HG03196 (cell line): ENCODE data around the gene PHEX.

Experiments used
- ATAC-seq: cut with Tn5 transposase; IDR thresholded peaks from one replicate; pipeline ENCODE4 v1.9.1; 2021; ENCODE audit not compliant: unreplicated experiment

Gene PHEX

DNA sequence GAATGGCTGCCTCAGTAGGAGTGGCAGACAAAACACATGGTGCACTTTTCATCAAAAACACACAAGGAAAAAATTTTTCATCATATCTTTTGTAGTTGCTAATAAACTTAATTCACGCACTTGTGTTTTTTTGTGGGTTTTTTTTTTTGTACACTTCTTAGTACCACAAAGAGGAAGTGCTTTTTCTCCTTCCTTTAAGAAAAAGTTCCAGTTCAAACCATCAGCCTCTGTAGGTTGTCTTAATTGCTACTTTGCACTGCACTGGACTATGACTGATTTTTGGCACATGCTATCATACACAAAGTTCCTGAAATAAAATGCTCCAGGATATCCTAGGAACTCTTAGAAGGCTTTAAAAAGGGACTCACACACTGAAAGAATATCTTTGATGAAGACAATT is at the start of gene PHEX:
Gene PHEX, plus strand, starts transcription at position 242 of the 400 bp plus-strand sequence. CDS start 681 bp downstream, outside the sequence.
- no peak for ATAC-seq

- peak; percentile 93 for ATAC-seq
Measured at GRCh38 chrX:21985332-21985777, 46.8 kb upstream of the PHEX start.

- no peak for ATAC-seq
Measured at GRCh38 chrX:21986596-21986995, 45.5 kb upstream of the PHEX start.

DNA sequence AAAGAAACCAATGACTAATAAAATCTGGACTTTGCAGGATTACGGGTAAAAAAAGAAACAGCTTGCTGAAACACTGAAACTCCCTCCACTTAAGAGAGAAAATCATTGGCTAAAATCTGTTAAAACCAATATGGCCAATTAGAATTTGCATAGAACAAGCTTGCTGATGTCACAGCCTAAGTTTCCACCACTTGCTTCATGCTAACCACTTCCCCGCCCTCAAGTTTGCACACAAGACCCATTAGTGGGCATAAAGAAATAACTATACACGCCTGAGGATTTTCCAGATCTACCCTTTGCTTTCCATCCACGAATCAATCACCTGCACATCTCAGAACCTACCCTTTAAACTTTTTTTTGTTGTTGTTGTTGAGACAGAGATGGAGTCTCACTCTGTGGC is 42.7 kb upstream of the PHEX start:
- no peak for ATAC-seq

- ATAC-seq, result no peak
Measured at GRCh38 chrX:21990832-21991231, 41.3 kb upstream of the PHEX start.

DNA sequence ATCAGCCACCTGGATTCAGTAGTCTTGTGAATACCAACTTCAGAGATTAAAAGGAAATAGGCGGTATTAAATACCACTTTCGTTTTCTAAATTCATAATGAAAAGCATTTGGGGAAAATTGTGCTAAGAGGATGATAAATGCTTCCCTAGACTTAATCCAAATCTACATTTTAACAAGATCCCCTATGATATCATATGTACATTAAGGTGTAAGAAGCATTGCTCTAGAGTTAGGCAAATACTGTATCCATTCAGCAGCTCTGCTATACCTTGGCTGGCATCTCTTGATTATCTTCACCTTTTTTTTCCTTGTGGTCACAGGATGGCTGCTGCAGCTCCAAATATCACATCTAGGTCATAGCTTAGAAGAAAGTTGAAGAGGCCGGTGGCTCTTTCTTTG is 40.6 kb upstream of the PHEX start:
- no peak for ATAC-seq

GRCh38 chrX:21993265-21993664 is 38.9 kb upstream of the PHEX start:
- ATAC-seq, result peak; percentile 69

- no peak for ATAC-seq
Measured at GRCh38 chrX:21996872-21997455, 35.2 kb upstream of the PHEX start.

DNA sequence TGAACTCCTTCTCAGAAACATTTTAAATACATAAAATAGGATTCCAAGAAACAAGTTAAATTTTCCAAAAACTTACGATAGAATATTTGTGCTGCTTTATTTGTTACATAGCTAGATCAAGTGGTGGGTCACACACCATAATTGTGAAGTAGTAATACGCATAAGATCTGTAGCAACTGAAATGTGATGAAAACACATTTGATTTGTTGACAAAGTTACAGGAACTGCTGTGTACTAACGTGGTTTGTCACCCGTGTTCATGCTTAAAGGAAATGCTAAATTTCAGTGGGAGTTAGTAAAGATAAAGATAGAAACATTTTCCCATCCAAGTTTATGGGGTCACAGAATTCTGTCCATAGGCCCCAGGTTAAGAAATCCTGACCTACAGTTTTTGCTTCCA is 34.1 kb upstream of the PHEX start:
- ATAC-seq, result no peak

- ATAC-seq, result no peak
Measured at GRCh38 chrX:22004866-22005265, 27.3 kb upstream of the PHEX start.

- ATAC-seq, result no peak
Measured at GRCh38 chrX:22012051-22012450, 20.1 kb upstream of the PHEX start.

GRCh38 chrX:22012931-22013330 is 19.2 kb upstream of the PHEX start:
- ATAC-seq, result no peak

DNA sequence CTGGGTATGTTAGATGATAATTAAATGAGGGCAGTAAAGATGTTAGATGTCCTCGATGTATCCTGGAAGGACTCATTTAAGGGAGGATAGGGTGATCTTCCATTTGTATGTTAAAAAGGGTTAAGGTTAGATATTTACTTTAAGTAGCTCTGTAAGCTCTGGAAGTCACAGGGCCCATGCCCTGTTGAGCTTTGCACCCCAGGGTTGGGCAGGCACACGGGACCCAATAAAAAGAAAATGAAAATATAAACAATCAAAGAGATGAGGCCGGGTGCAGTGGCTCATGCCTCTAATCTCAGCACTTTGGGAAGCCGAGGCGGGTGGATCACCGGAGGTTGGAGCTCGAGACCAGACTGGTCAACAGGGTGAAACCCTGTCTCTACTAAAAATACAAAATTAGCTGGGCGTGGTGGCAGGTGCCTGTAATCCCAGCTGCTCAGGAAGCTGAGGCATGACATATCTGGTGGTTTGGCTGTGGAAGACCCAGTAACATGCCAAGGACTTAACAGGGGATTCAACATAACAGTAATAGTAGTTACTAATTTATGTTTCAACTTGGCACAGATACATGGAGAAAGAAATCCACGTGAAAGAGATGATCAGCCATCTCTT is 16.9 kb upstream of the PHEX start:
- ATAC-seq, result no peak

DNA sequence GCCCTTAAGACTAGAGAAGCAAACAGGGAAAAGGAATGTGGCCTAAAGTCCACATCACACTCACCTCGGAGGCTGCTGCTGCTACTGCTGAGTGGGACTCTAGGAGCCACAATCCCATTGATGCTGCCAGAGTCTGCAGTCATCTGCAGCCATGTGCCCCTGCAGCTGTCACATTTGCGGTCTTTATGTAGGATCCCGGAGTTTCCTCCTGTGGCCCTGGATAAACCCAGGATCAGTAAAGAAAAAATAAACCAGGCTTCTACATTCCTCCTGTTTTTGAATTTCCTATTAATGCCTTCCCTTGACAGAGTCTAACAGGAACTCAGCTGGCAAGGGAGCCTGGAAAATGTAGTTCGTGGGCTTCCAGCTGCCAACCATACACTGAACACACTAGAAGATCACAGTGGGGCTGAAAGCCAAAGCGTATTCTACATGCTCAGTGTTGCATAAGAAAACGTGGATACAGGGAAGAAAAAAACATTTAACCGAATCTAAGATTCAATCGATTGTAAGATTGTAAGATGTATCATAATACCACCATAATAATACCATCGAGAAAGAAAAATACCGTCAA is 10.3 kb upstream of the PHEX start:
- no peak for ATAC-seq

GRCh38 chrX:22024577-22024976 is 7.5 kb upstream of the PHEX start:
- ATAC-seq, result no peak

DNA sequence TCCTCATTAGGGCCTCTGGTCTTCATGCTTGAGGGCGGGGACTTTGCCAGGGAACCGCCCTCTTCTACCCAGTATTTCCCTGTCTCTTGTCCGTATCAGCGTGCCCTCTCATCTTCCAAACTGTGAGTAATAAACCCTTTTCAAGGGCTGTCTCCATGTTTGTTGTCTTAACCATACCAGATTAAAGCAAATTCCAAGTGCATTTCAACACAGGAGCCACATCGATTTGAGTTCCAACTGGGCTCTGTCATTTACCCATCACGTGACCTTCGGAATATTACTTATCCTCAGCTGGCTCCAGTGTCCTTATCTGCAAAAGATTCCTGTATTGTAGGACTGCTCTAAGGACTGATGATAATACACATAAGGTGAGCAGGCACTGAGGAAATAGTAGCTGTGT is 6.4 kb upstream of the PHEX start:
- no peak for ATAC-seq

DNA sequence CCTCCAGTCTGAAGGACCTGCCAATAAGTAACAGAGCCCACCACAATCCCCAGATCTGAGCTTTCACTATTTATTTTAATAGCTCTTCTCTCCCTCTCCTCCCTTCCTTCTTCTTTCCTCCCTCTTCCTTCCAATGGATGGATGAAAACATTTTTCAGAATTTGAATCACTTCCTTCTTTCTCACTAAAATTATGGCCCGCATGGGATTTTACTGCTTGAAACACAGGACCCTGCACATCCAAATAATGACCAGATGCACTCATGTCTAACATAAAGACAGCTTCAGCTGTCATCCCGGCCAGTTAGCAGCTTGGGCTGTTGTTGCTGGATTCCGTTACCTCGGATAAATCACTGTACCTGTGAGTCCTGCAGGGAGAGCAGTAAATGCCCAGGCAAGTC is 5.4 kb upstream of the PHEX start:
- ATAC-seq, result no peak

DNA sequence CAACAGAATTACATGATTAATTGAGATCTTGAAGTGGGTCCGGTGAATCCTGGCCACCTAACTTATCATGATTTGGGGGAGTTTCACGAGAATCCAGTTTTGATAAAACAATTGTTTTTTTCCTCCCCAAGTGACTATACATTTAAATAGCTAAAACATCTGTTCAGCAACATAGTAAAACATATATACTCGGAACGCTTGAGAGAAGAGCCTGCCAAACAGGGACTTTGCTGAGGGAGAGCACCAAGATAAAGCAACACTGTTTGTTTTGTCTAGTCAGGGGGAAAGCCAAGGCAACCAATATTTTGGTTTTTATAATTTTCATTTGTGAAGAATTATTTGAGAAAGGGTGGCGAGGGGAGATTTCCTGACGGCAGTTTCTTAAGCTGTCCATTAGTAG is 381 bp downstream of the PHEX start:
- ATAC-seq, result no peak

GRCh38 chrX:22033818-22034217 is 1.7 kb downstream of the PHEX start:
- ATAC-seq, result no peak

DNA sequence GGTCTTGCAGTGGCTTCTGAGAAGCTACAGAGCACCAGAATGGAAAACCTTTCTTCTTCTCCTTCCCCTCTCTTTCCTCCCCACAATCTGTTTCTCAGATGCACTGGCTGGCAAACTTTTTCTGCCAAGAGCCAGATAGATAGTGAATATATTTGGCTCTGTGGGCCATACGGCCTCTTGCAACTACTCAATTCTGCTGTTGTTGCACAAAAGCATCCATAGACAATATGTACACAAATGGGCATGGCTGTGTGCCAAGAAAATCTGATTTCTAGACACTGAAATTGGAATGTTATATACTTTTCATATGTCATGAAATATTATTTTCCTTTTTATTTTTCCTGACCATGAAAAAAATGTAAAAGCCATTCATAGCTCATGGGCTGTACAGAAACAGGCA is 3.1 kb downstream of the PHEX start:
- ATAC-seq, result no peak

DNA sequence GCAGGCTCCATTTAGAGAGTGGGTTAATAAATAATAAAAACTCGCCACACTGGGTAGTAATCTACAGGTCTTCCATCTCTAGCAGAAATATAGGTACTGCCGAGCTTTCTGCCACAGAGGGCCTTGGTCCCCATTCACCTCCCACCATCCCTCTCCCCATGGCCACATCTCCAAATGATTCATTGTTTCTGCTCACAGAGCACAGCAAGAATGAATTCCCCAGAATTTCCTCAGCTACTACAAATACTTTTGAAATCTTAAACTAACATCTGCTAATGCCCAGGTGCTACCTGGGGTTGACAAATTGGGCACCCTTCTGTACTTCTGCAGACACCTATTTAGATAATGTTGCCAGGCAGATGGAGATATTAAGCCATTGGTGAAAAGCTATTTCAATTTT is 5.1 kb downstream of the PHEX start:
- no peak for ATAC-seq

DNA sequence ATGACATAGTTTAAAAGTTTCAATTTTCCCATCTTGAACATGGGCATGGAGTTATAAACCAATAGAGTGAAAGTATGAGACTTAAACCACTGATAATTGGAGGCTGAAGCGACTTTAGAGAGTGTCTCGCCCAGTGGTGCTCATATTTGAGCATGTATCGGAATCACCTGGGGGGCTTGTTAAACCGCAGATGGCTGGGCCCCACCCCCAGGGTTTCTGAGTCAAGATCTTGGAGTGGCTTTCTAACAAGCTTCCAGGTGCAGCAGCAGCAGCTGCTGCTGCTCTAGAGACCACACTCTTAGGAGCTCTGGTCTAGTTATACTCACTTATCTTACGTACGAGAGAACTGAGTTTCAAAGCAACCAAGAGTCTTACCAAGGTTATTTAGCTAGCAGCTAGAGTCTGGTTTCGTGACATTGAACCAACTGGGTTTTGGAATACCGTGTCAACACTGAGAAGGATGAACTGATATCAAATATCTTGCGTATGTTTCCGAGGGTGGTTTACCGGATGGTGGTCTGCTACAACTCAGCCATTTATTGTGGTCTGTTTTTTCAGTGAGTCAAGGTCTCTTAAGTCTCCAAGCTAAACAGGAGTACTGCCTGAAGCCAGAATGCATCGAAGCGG is 5.9 kb downstream of the PHEX start:
- no peak for ATAC-seq
